Endometrial microvascular endothelial cells (primary cell): ENCODE data around the gene TCTN1. TPM values are rescaled to one million over a fixed set of nuclear protein-coding genes. Genes with fewer than 3 reads are reported as not detected.
"Not testable (repeated sequence)": the region's sequence is repeated elsewhere in the genome, so short reads cannot be mapped to it uniquely, and the experiment has no call there.

Experiments used
- in situ Hi-C: cut with HindIII; loops from 2 replicates; pipeline ENCODE4 v1.10.0; 2017; ENCODE audit warnings: low sequenced_read_pairs, low pct_unique_long_range_greater_than_20kb; ENCODE audit errors: inconsistent ontology term
- total RNA-seq: library from RNA; depleted of rRNA; stranded (reverse); fragments of >200 nt; gene quantifications from one replicate; pipeline ENCODE4 v1.2.3, GENCODE V29; 2015; ENCODE audit errors: inconsistent ontology term

TCTN1 gene
- 19.3 TPM for total RNA-seq

- in situ Hi-C loops: no loop called here
Observed at GRCh38 chr12:110613771-110614684, at the start of gene TCTN1. Gene TCTN1, plus strand, starts transcription at chr12:110614129. Its CDS starts 54 bp downstream, at chr12:110614183.

GRCh38 chr12:110564471-110564991 is 49.4 kb upstream of the TCTN1 start:
- in situ Hi-C loops: no loop called here

GRCh38 chr12:110565894-110566871 is 47.7 kb upstream of the TCTN1 start:
- in situ Hi-C loops: no loop called here

DNA sequence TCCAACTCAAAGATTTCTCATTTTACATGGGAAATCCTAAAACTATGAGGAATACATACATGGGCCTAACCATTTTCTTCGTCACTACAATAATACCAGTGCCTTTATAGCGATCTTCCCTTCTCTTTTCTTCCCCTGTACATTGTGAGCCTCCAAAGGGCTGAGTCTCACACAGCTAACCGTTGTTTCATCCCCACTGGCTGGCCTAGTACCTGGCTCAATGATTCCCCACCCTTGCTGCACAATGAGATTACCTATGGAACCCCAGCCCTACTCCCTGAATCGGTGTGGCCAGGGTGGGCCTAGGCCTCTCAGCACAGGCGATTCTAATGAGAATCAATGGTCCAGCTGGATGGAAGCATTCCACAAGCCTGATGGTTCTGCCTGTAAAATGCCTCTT is 46.9 kb upstream of the TCTN1 start:
- in situ Hi-C loops: no loop called here

- in situ Hi-C loops: no loop called here
Observed at GRCh38 chr12:110568752-110569151, 45.2 kb upstream of the TCTN1 start.

DNA sequence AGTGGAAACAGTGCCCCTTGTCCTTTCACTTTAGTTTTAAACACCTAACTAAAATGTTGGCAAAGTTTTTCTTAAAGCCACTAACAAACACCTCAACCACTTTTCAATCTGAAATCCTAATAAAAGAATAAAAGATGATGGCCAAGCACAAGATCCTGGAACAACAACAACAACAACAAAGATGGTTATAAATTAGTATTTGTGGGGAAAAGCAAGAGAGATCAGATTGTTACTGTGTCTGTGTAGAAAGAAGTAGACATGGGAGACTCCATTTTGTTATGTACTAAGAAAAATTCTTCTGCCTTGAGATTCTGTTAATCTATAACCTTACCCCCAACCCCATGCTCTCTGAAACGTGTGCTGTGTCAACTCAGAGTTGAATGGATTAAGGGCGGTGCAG is 44.1 kb upstream of the TCTN1 start:
- in situ Hi-C loops: not testable (repeated sequence)

DNA sequence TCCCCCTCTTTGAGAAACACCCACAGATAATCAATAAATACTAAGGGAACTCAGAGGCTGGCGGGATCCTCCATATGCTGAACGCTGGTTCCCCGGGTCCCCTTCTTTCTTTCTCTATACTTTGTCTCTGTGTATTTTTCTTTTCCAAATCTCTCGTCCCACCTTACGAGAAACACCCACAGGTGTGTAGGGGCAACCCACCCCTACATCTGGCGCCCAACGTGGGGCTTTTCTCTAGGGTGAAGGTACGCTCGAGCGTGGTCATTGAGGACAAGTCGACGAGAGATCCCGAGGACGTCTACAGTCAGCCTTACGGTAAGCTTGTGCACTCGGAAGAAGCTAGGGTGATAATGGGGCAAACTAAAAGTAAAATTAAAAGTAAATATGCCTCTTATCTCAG is 43.1 kb upstream of the TCTN1 start:
- in situ Hi-C loops: not testable (repeated sequence)

GRCh38 chr12:110574044-110574443 is 39.9 kb upstream of the TCTN1 start:
- in situ Hi-C loops: no loop called here

DNA sequence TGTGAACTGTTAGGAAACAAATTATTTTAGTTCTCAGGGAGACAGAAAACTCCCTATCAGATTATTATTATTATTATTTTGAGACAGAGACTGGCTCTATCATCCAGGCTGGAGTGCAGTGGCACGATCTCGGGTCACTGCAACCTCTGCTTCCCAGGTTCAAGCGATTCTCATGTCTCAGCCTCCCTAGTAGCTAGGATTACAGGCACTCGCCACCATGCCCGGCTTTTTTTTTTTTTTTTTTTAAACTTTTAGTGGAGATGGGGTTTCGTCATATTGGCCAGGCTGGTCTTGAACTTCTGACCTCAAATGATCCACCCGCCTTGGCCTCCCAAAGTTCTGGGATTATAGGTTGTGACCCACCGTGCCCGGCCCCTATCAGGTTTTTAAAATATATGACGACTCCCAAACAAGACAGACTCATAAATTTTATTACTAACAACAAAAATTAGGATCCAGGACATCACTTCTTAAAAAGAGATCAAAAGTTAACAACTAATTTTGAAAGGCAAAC is 39.2 kb upstream of the TCTN1 start:
- in situ Hi-C loops: not testable (repeated sequence)

DNA sequence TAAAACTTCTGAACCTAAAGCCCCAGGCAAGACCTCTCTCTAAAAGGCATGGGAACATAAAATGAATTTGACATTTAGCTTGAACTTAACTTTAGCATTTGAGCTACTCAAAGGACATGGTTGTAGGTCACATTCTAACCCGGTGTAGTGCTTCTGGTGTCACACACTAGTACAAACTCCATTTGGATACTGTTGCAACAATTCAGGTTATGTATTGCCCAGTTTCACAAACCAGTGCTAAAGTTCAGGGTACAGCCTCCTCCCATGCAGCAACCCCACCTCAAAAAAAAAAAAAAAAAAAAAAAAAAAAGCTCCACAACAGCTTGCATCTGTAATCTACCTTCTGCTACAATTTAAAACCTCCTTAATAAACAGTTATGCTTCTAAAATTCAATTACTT is 38.6 kb upstream of the TCTN1 start:
- in situ Hi-C loops: no loop called here

DNA sequence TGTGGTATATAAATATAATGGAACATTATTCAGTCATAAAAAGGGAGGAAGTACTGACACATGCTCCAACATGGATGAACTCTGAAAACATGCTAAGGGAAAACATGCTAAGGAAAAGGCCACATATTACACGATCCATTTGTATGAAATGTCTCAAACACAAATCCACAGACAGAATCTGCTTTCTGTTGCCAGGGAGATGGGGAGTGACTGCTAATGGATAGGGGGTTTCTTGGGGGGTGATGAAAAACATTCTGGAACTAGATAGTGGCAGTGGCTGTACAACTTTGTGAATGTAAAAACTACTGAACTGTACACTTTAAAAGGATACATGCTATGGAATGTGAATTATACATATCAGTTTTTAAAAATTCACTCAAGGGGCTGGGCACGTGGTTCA is 37.4 kb upstream of the TCTN1 start:
- in situ Hi-C loops: no loop called here

DNA sequence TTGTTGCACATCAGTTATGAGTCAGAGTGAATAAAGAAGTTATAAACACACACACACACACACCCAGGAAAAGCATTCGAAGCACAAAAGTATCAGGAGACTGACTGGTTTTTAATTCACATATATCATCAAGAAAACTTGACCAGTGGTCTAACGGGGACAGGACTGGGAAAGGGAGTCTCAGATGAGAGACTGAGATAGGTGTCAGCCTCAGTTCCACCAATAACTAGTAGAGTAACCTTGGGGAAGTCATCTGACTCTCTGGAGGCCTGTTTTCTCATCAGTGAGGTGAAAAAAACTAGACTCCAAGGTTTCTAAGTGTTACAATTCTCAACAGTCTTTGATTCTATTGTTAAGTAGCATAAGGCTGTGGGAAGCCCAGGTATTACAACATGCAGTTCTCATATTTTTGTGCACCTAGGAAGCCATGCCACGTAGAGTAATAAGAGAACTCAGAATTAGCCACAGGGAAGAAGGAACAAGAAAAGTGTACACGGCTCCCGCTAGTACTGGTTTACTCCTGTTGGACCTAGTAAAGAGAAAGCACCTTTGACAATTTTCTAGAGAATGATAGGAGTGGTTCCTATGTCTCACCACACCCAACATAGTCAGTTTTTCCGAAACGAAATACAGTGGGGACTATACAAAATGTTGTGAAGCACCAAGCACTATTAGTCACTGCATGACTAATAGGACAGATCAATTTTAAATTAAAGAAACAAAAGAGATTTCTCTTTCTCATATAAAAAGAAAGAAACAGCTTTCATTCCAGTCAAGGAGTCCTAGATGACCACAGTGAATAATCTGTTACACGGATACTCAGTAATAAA is 35.9 kb upstream of the TCTN1 start:
- in situ Hi-C loops: no loop called here

GRCh38 chr12:110578694-110579534 is 35.0 kb upstream of the TCTN1 start:
- in situ Hi-C loops: no loop called here

- in situ Hi-C loops: no loop called here
Observed at GRCh38 chr12:110579535-110580253, 34.2 kb upstream of the TCTN1 start.

GRCh38 chr12:110581931-110582275 is 32.0 kb upstream of the TCTN1 start:
- in situ Hi-C loops: no loop called here

DNA sequence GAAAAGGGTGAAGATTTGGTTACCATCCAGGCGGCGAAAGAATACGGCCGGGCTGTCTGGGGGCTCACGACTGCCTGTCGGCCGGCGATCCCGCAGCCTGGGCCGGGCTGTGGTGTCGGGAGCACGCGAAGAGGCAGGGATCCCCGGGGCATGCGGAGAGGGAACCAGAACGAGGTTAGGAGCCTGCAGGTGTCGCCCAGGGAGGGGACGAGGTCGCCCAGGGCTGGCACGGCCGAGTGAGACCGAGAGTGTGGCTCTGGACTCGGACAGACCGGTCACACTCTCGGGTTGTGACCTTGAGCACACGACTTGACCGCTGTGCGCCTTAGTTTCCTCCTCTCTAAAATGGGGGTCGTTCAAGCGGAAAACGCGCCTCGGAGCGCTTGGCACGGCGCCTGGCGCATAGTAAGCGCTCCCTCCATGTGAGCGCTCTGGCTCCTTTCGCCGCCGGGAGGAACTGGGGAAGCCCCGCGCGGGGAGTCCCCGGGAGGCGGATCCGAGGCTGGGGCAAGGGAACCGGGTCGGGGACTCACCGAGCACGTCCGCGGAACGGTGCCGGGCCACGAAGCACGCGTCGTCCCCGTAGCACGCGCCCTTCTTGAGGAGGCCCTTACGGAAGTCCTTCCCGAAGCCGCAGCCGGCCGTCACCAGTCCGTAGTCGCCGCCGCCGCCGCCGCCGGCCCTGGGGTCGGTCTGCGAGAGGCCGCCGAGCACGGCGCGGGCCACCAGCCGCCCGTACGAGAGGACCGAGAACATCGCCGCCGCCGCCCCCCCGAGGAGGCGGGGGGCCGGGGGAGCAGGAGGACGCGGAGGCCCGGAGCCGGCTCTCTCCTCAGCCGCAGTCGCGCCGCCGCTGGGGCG is 31.4 kb upstream of the TCTN1 start:
- in situ Hi-C loops: no loop called here
